Measurements from ENCODE around the gene FKBP1B. TPM values are rescaled to one million over a fixed set of nuclear protein-coding genes. Genes with fewer than 3 reads are reported as not detected.

Gene FKBP1B
- total and polyA plus RNA-seq, 2 donors = 4.4 to 9.3 TPM

Other genes with a start within 250 kb of the FKBP1B start
- gene ATAD2B, start 122.6 kb upstream of the FKBP1B start, total RNA-seq = 22.5 TPM
- gene ATAD2B, start 122.6 kb upstream of the FKBP1B start, polyA plus RNA-seq = 12.1 TPM
- gene UBXN2A, start 109.3 kb upstream of the FKBP1B start, total RNA-seq = 11.0 TPM
- 10.9 TPM for gene UBXN2A, start 109.3 kb upstream of the FKBP1B start, polyA plus RNA-seq
- gene MFSD2B, start 39.7 kb upstream of the FKBP1B start, total RNA-seq = 0.19 TPM
- gene MFSD2B, start 39.7 kb upstream of the FKBP1B start, polyA plus RNA-seq = 0.21 TPM
- 11.5 TPM for gene WDCP, start 2.4 kb upstream of the FKBP1B start, total RNA-seq
- gene WDCP, start 2.4 kb upstream of the FKBP1B start, polyA plus RNA-seq = 4.7 TPM
- gene SF3B6, start 26.6 kb downstream of the FKBP1B start, total RNA-seq = 213 TPM
- 163 TPM for gene SF3B6, start 26.6 kb downstream of the FKBP1B start, polyA plus RNA-seq
- gene TP53I3, start 35.1 kb downstream of the FKBP1B start, total RNA-seq = 30.0 TPM
- 31.3 TPM for gene TP53I3, start 35.1 kb downstream of the FKBP1B start, polyA plus RNA-seq
- 0.90 TPM for gene PFN4, start 73.6 kb downstream of the FKBP1B start, total RNA-seq
- 1.3 TPM for gene PFN4, start 73.6 kb downstream of the FKBP1B start, polyA plus RNA-seq
- gene FAM228B, start 73.7 kb downstream of the FKBP1B start, total RNA-seq = 16.2 TPM
- gene FAM228B, start 73.7 kb downstream of the FKBP1B start, polyA plus RNA-seq = 31.5 TPM
- 0.66 TPM for gene FAM228A, start 125.3 kb downstream of the FKBP1B start, total RNA-seq
- 0.96 TPM for gene FAM228A, start 125.3 kb downstream of the FKBP1B start, polyA plus RNA-seq